ENCODE results near the gene EIF4B. TPM values are rescaled to one million over a fixed set of nuclear protein-coding genes. Genes with fewer than 3 reads are reported as not detected.
A peak's percentile ranks its signal among the peaks of the same experiment; 100 is the strongest.

EIF4B gene
- total and polyA plus RNA-seq, 12 donors: 77.1 to 800 (median 557) TPM

- Histone ChIP-seq H3K36me3 (replicated peaks in 1 of 2) (no peaks in the 10 kb centered on the region), H3K27ac (no peak overlapping the region), H3K9me3 (replicated peaks in 1 of 3) (no peaks in the 10 kb centered on the region), H3K27me3 (no peaks in the 10 kb centered on the region), H3K4me3 (no peak overlapping the region), H3K4me1 (replicated peaks in 1 of 2) (no peaks in the 10 kb centered on the region)
- 78 to 82% (median 79%) methylated on average over 7 of the region's 7 CpGs for WGBS, 4 donors
- no peak for DNase-seq
- no peak for TF ChIP-seq POLR2A (IDR thresholded peaks at IDR 0.05)
- no peak for TF ChIP-seq CTCF (IDR thresholded peaks at IDR 0.05)
- intact Hi-C loops (cut with DNase I): no loop called here
These were observed 13.3 kb upstream of the EIF4B start for GRCh38 chr12:52992699-52993557.

GRCh38 chr12:52993558-52993869, 12.7 kb upstream of the EIF4B start:
- TF ChIP-seq CTCF (IDR thresholded peaks at IDR 0.05) (no peak), POLR2A (IDR thresholded peaks at IDR 0.05) (no peak)
- no peaks in the 10 kb centered on the region for H3K27me3 ChIP-seq
- H3K4me1 ChIP-seq (replicated peaks in 1 of 2): no peaks in the 10 kb centered on the region
- no peaks in the 10 kb centered on the region for H3K9me3 ChIP-seq (replicated peaks in 1 of 3)
- H3K27ac ChIP-seq: no peak overlapping the region
- H3K36me3 ChIP-seq (replicated peaks in 1 of 2): no peaks in the 10 kb centered on the region
- no peak for DNase-seq
- intact Hi-C loops (cut with DNase I): no loop called here
- H3K4me3 ChIP-seq: no peak overlapping the region

- no peaks in the 10 kb centered on the region for H3K9me3 ChIP-seq (replicated peaks in 1 of 3)
- 33 to 38% (median 36%) methylated on average over 5 of the region's 5 CpGs for WGBS, 4 donors
- H3K27me3 ChIP-seq: no peaks in the 10 kb centered on the region
- no peaks in the 10 kb centered on the region for H3K36me3 ChIP-seq (replicated peaks in 1 of 2)
- H3K4me3 ChIP-seq: no peak overlapping the region
- intact Hi-C loops (cut with DNase I): no loop called here
- H3K4me1 ChIP-seq (replicated peaks in 1 of 2): peaks cover 27 to 34% of the 10 kb centered on the region in 2 donors
- peak overlapping the region in 3 of 5 donors; percentile 14 to 97 (median 92) for H3K27ac ChIP-seq
- DNase-seq: peak in 6 of 7 donors; percentile 35 to 66 (median 51)
- TF ChIP-seq POLR2A (IDR thresholded peaks at IDR 0.05) (no peak), CTCF (IDR thresholded peaks at IDR 0.05) (no peak)
These were observed 2.1 kb upstream of the EIF4B start for GRCh38 chr12:53004178-53004577.

- peaks cover 31 to 38% of the 10 kb centered on the region in 2 donors for H3K4me1 ChIP-seq (replicated peaks in 1 of 2)
- no peaks in the 10 kb centered on the region for H3K9me3 ChIP-seq (replicated peaks in 1 of 3)
- H3K27me3 ChIP-seq: no peaks in the 10 kb centered on the region
- H3K36me3 ChIP-seq (replicated peaks in 1 of 2): no peaks in the 10 kb centered on the region
- intact Hi-C loops (cut with DNase I): no loop called here
- H3K27ac ChIP-seq: peak overlapping the region in 2 of 5 donors; percentile 92 to 97
- no peak for TF ChIP-seq POLR2A (IDR thresholded peaks at IDR 0.05)
- TF ChIP-seq CTCF (IDR thresholded peaks at IDR 0.05): no peak
- 63 to 70% (median 69%) methylated on average over 2 of the region's 2 CpGs for WGBS, 4 donors
- H3K4me3 ChIP-seq: no peak overlapping the region
- DNase-seq: peak in 3 of 7 donors; percentile 31 to 32 (median 32)
These were observed 1.7 kb upstream of the EIF4B start for GRCh38 chr12:53004582-53004981.

All from adrenal gland (tissue), 12 donors.